Upper lobe of left lung (tissue), 6 donors: Measurements from ENCODE around the gene FNDC3B. TPM values are rescaled to one million over a fixed set of nuclear protein-coding genes. Genes with fewer than 3 reads are reported as not detected.

Source experiments
- ATAC-seq, 2 donors: fragments of 200-7000 bp; cut with Tn5 transposase; one replicate each; pipeline ENCODE4 v1.9.1; 2022; ENCODE audit warnings: mild to moderate bottlenecking in 2 of 2, moderate library complexity in 2 of 2; ENCODE audit not compliant: low FRiP score in 2 of 2
- DNase-seq, 2 donors: peaks; one replicate each; pipeline ENCODE4 v3.0.0-alpha.2; 2019 to 2020
- H3K27ac ChIP-seq, 4 donors: fragments of 200-600 bp; sonication (generic); one replicate each; pipeline ENCODE4 v1.5.1; 2016 to 2019
- H3K27me3 ChIP-seq, 4 donors: fragments of 200-600 bp; sonication (generic); one replicate each; pipeline ENCODE4 v1.5.1; 2017 to 2019
- H3K36me3 ChIP-seq, 4 donors: fragments of 200-600 bp; sonication (generic); one replicate each; pipeline ENCODE4 v1.5.1; 2016 to 2019
- H3K4me1 ChIP-seq, 4 donors: fragments of 200-600 bp; sonication (generic); one replicate each; pipeline ENCODE4 v1.5.1; 2018 to 2019
- H3K4me3 ChIP-seq, 4 donors: fragments of 200-600 bp; sonication (generic); one replicate each; pipeline ENCODE4 v1.5.1; 2017 to 2019; ENCODE audit warnings: mild to moderate bottlenecking in 2 of 4, moderate library complexity in 1 of 4
- H3K9me3 ChIP-seq, 4 donors: fragments of 200-600 bp; sonication (generic); one replicate each; pipeline ENCODE4 v1.5.1; 2018 to 2019
- CTCF ChIP-seq, 6 experiments: fragments of 450-650 bp in 4 of 6; fragments of 200-600 bp in 2 of 6; sonication (generic) in 2 of 6; IDR thresholded peaks; one replicate each; pipeline ENCODE4 v1.5.1; 2016 to 2019; ENCODE audit warnings: antibody characterized with exemption in 6 of 6
- EP300 ChIP-seq, 4 donors: sonication (generic); formaldehyde crosslinking; IDR thresholded peaks; one replicate each; pipeline ENCODE4 v1.5.1; 2017; ENCODE audit warnings: antibody characterized with exemption in 4 of 4, control low read depth in 2 of 4
- POLR2A ChIP-seq, 4 donors: fragments of 450-650 bp; IDR thresholded peaks; one replicate each; pipeline ENCODE4 v1.5.1; 2016 to 2017; ENCODE audit warnings: antibody characterized with exemption in 4 of 4, mild to moderate bottlenecking in 2 of 4
- POLR2AphosphoS5 ChIP-seq, 2 donors: sonication (generic); formaldehyde crosslinking; IDR thresholded peaks; one replicate each; pipeline ENCODE4 v1.5.1; 2017; ENCODE audit warnings: antibody characterized with exemption in 2 of 2
- WGBS, 2 donors: methylation state at CpG; one replicate each; pipeline ENCODE4 v1.1.5; 2017 to 2018; 5-methylcytosine and 5-hydroxymethylcytosine counted together
- total RNA-seq, 6 donors: library from RNA; depleted of rRNA in 4 of 6; stranded (reverse); fragments of >200 nt in 4 of 6; gene quantifications; one replicate each; pipeline versions ENCODE4 v1.1.0 to v1.2.1, GENCODE V29; 2016 to 2021
- donor health status: DM: no; HTN: no; CAD: no; lungs with moderate emphysema.
- donor health status: DM: no; HTN: yes; CAD: no; lungs with severe emphysema.

Gene FNDC3B
- total RNA-seq, 6 donors from 2014 or later = 73.3 to 167 (median 119) TPM

GRCh38 chr3:172396400-172396799 is 357.0 kb downstream of the FNDC3B start:
- Histone ChIP-seq H3K4me1 (no peaks in the 10 kb centered on the region), H3K36me3 (peaks cover 0 to 54% (median 7%) of the 10 kb centered on the region in 4 donors), H3K27ac (no peak overlapping the region), H3K9me3 (no peaks in the 10 kb centered on the region), H3K27me3 (no peaks in the 10 kb centered on the region), H3K4me3 (no peak overlapping the region)
- WGBS, 2 donors = 81 to 85% methylated on average over 6 to 7 of the region's 7 CpGs
- DNase-seq = no peak
- no peak for ATAC-seq
- no peak for TF ChIP-seq POLR2AphosphoS5 (IDR thresholded peaks at IDR 0.05)
- no peak for TF ChIP-seq POLR2A (IDR thresholded peaks at IDR 0.05)
- TF ChIP-seq EP300 (IDR thresholded peaks at IDR 0.05) = no peak
- TF ChIP-seq CTCF (IDR thresholded peaks at IDR 0.05) = no peak

- ATAC-seq = no peak
- no peak for TF ChIP-seq POLR2A (IDR thresholded peaks at IDR 0.05)
- TF ChIP-seq CTCF (IDR thresholded peaks at IDR 0.05) = no peak
- no peak for TF ChIP-seq EP300 (IDR thresholded peaks at IDR 0.05)
- TF ChIP-seq POLR2AphosphoS5 (IDR thresholded peaks at IDR 0.05) = no peak
These were observed 358.5 kb downstream of the FNDC3B start for GRCh38 chr3:172397716-172398405.

GRCh38 chr3:172398484-172398883 is 359.1 kb downstream of the FNDC3B start:
- TF ChIP-seq CTCF (IDR thresholded peaks at IDR 0.05) = no peak
- TF ChIP-seq POLR2AphosphoS5 (IDR thresholded peaks at IDR 0.05) = no peak
- TF ChIP-seq POLR2A (IDR thresholded peaks at IDR 0.05) = no peak
- TF ChIP-seq EP300 (IDR thresholded peaks at IDR 0.05) = no peak
- H3K27ac ChIP-seq = no peak overlapping the region
- ATAC-seq = no peak
- WGBS, 2 donors = 88 to 99% methylated on average over 4 of the region's 4 CpGs
- H3K36me3 ChIP-seq = peaks cover 0 to 53% (median 7%) of the 10 kb centered on the region in 4 donors
- no peaks in the 10 kb centered on the region for H3K27me3 ChIP-seq
- no peaks in the 10 kb centered on the region for H3K4me1 ChIP-seq
- no peak overlapping the region for H3K4me3 ChIP-seq
- DNase-seq = no peak
- H3K9me3 ChIP-seq = no peaks in the 10 kb centered on the region

More at GRCh38 chr3:172397716-172398405, 358.5 kb downstream of the FNDC3B start:
- no peak overlapping the region for H3K27ac ChIP-seq
- WGBS, 2 donors = 42 to 46% methylated on average over 1 of the region's 1 CpG
- H3K4me1 ChIP-seq = no peaks in the 10 kb centered on the region
- no peaks in the 10 kb centered on the region for H3K9me3 ChIP-seq
- H3K27me3 ChIP-seq = no peaks in the 10 kb centered on the region
- H3K4me3 ChIP-seq = no peak overlapping the region
- DNase-seq = no peak
- peaks cover 0 to 60% (median 7%) of the 10 kb centered on the region in 4 donors for H3K36me3 ChIP-seq

- TF ChIP-seq CTCF (IDR thresholded peaks at IDR 0.05) (no peak), POLR2A (IDR thresholded peaks at IDR 0.05) (no peak), POLR2AphosphoS5 (IDR thresholded peaks at IDR 0.05) (no peak)
- H3K9me3 ChIP-seq = no peaks in the 10 kb centered on the region
- H3K27me3 ChIP-seq = no peaks in the 10 kb centered on the region
- no peaks in the 10 kb centered on the region for H3K4me1 ChIP-seq
- DNase-seq (no peak), ATAC-seq (no peak)
- 77 to 96% methylated on average over 2 of the region's 2 CpGs for WGBS, 2 donors
- no peak overlapping the region for H3K27ac ChIP-seq
- peaks cover 0 to 42% (median 4%) of the 10 kb centered on the region in 4 donors for H3K36me3 ChIP-seq
- H3K4me3 ChIP-seq = no peak overlapping the region
These were observed 362.7 kb downstream of the FNDC3B start for GRCh38 chr3:172402090-172402489.
